ENCODE results near the gene MATN4. TPM values are rescaled to one million over a fixed set of nuclear protein-coding genes. Genes with fewer than 3 reads are reported as not detected.

The MATN4 gene
- total RNA-seq, 4 donors from 2014 or later, result not detected

DNA sequence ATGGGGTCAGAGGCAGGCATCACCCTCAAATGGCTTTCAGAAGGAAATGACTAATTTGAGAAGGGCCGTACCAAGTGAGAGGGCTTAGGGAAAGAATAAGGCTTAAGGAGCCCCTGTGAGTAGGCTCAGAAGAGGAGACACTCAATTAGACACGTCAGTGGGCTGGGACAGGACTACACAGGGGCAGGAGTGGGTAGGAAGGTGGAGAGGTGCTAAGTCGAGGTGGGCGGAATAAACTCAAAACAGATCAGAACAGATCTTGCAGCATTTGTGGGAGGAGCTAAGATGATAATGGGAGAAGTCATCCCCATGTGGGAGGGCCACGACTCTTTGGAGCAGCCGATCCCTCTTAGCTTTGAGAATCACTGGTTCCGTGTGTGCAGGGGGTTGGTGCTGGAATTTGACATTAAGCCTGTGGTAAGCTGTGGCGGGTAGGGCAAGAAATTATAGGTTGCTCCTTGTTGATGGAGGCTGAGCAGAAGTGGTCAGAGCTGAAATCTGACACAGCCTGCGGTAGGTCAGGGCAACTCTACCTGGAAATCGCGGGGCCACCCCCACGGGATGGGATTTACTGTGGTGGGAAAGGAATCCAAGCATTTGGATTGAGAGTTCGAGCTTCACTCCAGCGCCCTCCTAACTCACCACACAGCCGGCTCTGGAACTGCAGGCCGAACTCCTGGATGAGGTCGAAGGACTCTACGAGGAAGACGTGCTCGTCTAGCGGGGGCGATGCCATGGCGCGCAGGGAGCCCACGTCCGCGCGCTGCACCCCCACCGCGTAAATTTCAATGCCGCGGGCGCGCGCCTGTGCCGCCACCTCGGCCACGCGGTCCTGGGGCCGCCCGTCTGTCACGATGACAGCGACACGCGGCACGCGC is 4.3 kb downstream of the MATN4 start:
- no peaks in the 10 kb centered on the region for H3K9me3 ChIP-seq
- H3K4me1 ChIP-seq, result no peaks in the 10 kb centered on the region
- no peaks in the 10 kb centered on the region for H3K27me3 ChIP-seq
- TF ChIP-seq, protein P1, sequence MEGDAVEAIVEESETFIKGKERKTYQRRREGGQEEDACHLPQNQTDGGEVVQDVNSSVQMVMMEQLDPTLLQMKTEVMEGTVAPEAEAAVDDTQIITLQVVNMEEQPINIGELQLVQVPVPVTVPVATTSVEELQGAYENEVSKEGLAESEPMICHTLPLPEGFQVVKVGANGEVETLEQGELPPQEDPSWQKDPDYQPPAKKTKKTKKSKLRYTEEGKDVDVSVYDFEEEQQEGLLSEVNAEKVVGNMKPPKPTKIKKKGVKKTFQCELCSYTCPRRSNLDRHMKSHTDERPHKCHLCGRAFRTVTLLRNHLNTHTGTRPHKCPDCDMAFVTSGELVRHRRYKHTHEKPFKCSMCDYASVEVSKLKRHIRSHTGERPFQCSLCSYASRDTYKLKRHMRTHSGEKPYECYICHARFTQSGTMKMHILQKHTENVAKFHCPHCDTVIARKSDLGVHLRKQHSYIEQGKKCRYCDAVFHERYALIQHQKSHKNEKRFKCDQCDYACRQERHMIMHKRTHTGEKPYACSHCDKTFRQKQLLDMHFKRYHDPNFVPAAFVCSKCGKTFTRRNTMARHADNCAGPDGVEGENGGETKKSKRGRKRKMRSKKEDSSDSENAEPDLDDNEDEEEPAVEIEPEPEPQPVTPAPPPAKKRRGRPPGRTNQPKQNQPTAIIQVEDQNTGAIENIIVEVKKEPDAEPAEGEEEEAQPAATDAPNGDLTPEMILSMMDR (IDR thresholded peaks at IDR 0.05), result no peak
- no peak for TF ChIP-seq POLR2A (IDR thresholded peaks at IDR 0.05)
- DNase-seq, result no peak
- no peaks in the 10 kb centered on the region for H3K36me3 ChIP-seq
- H3K27ac ChIP-seq, result no peak overlapping the region
- H3K4me3 ChIP-seq, result no peak overlapping the region

DNA sequence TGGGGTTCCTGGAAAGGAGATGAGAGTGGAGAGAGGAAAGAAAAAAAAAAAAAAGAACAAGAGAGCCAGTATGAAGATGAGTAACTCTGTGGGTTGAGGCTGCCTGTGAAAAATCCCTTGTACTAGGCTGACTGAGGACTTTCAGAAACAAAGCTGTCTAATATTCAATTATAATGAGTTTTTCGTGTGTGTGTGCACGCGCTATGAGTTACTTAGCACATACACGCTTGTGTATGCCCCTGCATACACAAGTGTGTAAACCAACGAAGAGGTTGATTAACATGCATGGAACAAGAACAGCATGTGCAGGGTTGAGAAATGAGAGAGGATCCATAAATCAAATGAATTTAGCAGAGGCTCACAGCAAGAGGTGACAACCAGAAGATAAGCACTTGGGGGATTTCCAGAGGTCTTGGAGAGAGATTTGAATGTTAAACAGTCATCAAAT is 6.3 kb downstream of the MATN4 start:
- no peak overlapping the region for H3K27ac ChIP-seq
- H3K4me1 ChIP-seq, result no peaks in the 10 kb centered on the region
- H3K36me3 ChIP-seq, result no peaks in the 10 kb centered on the region
- H3K27me3 ChIP-seq, result no peaks in the 10 kb centered on the region
- no peak for DNase-seq
- TF ChIP-seq, protein P1 (IDR thresholded peaks at IDR 0.05), result no peak
- no peaks in the 10 kb centered on the region for H3K9me3 ChIP-seq
- no peak overlapping the region for H3K4me3 ChIP-seq

DNA sequence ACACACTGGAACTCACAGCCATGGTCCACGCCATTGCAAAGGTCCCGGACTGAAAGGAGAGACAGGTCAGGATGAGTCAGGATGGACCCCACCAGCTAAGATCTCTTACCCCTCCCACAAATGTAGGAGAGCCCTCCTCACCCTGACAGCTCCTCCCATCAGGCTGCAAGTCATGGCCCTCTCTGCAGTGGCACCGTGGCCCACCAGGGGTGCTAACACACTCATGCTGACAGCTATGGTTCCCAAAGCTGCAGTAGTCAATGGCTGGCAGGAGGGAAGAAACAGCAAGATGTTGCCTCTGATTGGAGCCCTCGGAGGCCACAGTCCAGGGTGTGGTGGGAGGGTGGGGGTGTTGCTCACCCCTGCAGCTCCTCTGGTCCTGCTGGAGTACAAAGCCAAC is 7.1 kb downstream of the MATN4 start:
- TF ChIP-seq, protein P1 (IDR thresholded peaks at IDR 0.05), result peak in 2 of 6 experiments; percentile 8 to 13
- no peak for TF ChIP-seq POLR2A (IDR thresholded peaks at IDR 0.05)
- Histone ChIP-seq H3K27me3 (no peaks in the 10 kb centered on the region), H3K9me3 (no peaks in the 10 kb centered on the region)

DNA sequence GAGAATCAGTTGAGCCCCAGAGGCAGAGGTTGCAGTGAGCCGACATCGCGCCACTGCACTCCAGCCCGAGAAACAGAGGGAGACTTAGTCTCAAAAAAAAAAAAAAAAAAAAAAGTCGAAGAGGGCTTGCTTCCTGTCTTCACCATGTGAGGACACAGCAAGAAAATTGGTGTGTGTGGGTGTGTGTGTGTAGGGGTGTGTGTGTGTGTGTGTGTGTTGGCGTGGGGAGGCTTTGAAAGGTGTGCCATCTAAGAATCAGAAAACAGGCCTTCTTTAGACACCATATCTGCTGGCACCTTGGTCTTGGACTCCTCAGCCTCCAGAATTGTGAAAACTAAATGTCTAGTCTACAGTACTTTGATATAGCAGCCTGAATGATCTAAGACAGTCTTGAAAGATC is 8.3 kb downstream of the MATN4 start:
- Histone ChIP-seq H3K4me1 (no peaks in the 10 kb centered on the region), H3K27me3 (no peaks in the 10 kb centered on the region), H3K4me3 (no peak overlapping the region), H3K36me3 (no peaks in the 10 kb centered on the region), H3K9me3 (no peaks in the 10 kb centered on the region), H3K27ac (no peak overlapping the region)
- no peak for TF ChIP-seq POLR2A (IDR thresholded peaks at IDR 0.05)
- TF ChIP-seq, protein P1 (IDR thresholded peaks at IDR 0.05), result no peak
- DNase-seq, result no peak

More for the DNA sequence above, 7.1 kb downstream of the MATN4 start:
- Histone ChIP-seq H3K4me1 (no peaks in the 10 kb centered on the region), H3K27ac (no peak overlapping the region), H3K36me3 (no peaks in the 10 kb centered on the region), H3K4me3 (no peak overlapping the region)
- DNase-seq, result no peak

DNA sequence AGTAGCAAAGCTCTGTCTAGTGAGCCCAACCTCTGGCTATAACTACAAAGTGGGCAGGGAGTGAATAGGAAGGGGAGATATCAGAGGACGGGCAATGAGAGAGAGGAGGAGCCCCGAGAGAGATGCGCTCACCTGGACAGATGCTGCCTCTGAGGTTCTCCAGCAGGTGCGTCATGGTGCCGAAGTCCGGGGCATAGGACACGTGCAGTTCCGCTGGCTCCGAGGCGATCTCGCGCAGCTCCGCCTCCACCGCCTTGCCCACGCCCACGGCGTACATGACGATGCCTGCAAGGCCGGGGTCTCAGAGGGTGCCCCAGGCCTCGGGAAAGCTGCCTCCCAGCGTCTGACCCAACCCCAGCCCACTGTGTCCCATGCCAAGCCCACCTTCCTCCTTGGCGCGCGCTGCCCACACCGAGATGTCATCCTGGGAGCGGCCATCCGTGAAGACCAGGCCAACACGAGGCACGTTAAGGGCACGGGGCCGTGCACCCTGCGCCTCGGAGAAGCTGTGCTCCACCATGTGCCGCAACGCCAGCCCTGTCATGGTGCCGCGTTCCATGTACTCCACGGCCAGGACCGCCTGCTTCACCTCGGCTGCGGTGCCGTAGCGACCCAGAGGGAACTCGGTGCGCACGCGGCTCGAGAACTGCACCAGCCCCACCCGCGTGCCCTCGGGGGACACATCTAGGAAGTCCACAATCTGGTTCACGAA is 10.2 kb downstream of the MATN4 start:
- Histone ChIP-seq H3K4me1 (peaks cover 0 to 11% (median 7%) of the 10 kb centered on the region in 4 donors), H3K9me3 (no peaks in the 10 kb centered on the region), H3K36me3 (no peaks in the 10 kb centered on the region), H3K4me3 (no peak overlapping the region), H3K27me3 (no peaks in the 10 kb centered on the region), H3K27ac (no peak overlapping the region)
- TF ChIP-seq, protein P1 (IDR thresholded peaks at IDR 0.05), result no peak
- no peak for TF ChIP-seq POLR2A (IDR thresholded peaks at IDR 0.05)
- DNase-seq, result no peak
